Activated naive CD8-positive, alpha-beta T cell treated with anti-CD3 and anti-CD28 coated beads, Interleukin-2, amount 50 U/mL, for 24 hours (primary cell): Measurements from ENCODE around the gene LRRC4C.

Source experiments
- ATAC-seq: fragments of 150-1000 bp; cut with Tn5 transposase; one replicate; pipeline ENCODE4 v1.10.0; 2021
- DNase-seq: peaks from one replicate; pipeline ENCODE4 v3.0.0; 2021
- H3K27ac Mint-ChIP-seq: one replicate; pipeline ENCODE4 v1.8.0; 2021; ENCODE audit warnings: mild to moderate bottlenecking, mixed read lengths
- H3K27me3 Mint-ChIP-seq: one replicate; pipeline ENCODE4 v1.8.0; 2021; ENCODE audit warnings: mixed read lengths
- H3K36me3 Mint-ChIP-seq: one replicate; pipeline ENCODE4 v1.8.0; 2021; ENCODE audit warnings: low read depth, mixed read lengths
- H3K4me1 Mint-ChIP-seq: one replicate; pipeline ENCODE4 v1.8.0; 2021; ENCODE audit warnings: mixed read lengths
- H3K4me3 Mint-ChIP-seq: one replicate; pipeline ENCODE4 v1.8.0; 2021; ENCODE audit warnings: mild to moderate bottlenecking, moderate library complexity, mixed read lengths
- H3K9me3 Mint-ChIP-seq: one replicate; pipeline ENCODE4 v1.8.0; 2021; ENCODE audit warnings: mixed read lengths

Gene LRRC4C

DNA sequence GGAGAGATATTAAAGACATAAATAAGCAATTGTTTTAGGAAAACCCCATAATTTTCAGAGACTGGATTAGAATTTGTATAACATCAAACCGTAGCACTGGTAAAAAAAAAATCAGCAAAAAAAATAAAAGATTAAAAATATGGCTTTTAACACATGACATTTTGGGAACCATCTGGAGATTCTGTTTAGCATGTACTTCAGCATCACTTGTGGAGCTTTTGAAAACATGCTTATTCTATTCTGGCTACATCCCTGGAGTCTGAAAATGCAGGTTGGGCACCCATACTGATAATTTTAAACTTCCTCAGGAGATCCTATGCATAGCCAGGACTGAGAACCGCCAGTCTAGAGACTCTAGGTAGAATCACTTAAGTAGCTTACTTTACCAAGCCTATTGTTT is 1190.9 kb downstream of the LRRC4C start:
- no peak for ATAC-seq
- Mint-ChIP-seq H3K36me3 (no peaks in the 10 kb centered on the region), H3K4me1 (no peaks in the 10 kb centered on the region), H3K27me3 (no peaks in the 10 kb centered on the region), H3K27ac (no peak overlapping the region), H3K4me3 (no peak overlapping the region), H3K9me3 (peaks cover 4% of the 10 kb centered on the region)
- DNase-seq = no peak

DNA sequence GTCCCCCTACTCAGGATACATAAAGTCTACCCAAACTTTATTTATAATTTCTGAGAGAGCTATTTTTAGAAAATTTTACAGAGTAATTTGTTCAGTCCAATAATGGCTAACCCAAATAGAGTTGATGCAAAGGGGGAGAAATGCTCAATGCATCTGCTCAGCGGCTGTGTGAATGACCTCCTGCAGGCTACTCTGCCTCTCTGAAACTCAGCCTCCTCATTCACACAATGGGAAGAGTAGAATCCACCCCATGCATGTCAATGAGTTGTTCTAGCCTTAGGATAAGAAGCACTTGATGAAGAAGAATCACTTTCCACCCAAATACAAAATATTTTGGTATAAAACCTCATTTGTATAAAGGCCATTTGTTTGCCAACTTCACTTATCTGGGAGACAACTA is 1204.0 kb downstream of the LRRC4C start:
- no peaks in the 10 kb centered on the region for H3K4me1 Mint-ChIP-seq
- no peak for DNase-seq
- H3K36me3 Mint-ChIP-seq = no peaks in the 10 kb centered on the region
- H3K4me3 Mint-ChIP-seq = no peak overlapping the region
- no peak for ATAC-seq
- no peaks in the 10 kb centered on the region for H3K27me3 Mint-ChIP-seq
- H3K9me3 Mint-ChIP-seq = peaks cover 4% of the 10 kb centered on the region
- no peak overlapping the region for H3K27ac Mint-ChIP-seq

- Mint-ChIP-seq H3K9me3 (peaks cover 11% of the 10 kb centered on the region), H3K4me1 (no peaks in the 10 kb centered on the region), H3K27ac (no peak overlapping the region), H3K27me3 (no peaks in the 10 kb centered on the region), H3K36me3 (no peaks in the 10 kb centered on the region), H3K4me3 (no peak overlapping the region)
- no peak for ATAC-seq
- DNase-seq = no peak
These were observed 1206.3 kb downstream of the LRRC4C start for GRCh38 chr11:40253166-40253565.

DNA sequence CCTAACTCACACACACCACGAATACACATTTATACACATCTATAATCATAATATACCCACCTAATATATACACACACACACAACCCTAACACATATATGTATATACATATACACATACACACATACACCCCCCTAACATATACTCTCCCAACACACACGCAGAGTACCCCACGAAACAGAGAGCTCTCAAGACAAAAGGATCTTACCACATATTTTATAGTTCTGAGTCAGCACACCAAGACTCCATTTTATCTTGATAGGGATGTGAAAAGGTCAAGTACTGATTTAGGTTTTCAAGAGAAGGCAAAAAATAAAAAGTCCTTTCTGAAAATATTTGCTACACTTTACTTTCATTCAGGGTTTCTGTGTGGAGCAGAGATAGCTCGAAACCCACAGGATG is 1207.2 kb downstream of the LRRC4C start:
- ATAC-seq = no peak
- no peaks in the 10 kb centered on the region for H3K36me3 Mint-ChIP-seq
- H3K27me3 Mint-ChIP-seq = no peaks in the 10 kb centered on the region
- peaks cover 14% of the 10 kb centered on the region for H3K9me3 Mint-ChIP-seq
- H3K4me3 Mint-ChIP-seq = no peak overlapping the region
- DNase-seq = no peak
- H3K4me1 Mint-ChIP-seq = no peaks in the 10 kb centered on the region
- no peak overlapping the region for H3K27ac Mint-ChIP-seq

DNA sequence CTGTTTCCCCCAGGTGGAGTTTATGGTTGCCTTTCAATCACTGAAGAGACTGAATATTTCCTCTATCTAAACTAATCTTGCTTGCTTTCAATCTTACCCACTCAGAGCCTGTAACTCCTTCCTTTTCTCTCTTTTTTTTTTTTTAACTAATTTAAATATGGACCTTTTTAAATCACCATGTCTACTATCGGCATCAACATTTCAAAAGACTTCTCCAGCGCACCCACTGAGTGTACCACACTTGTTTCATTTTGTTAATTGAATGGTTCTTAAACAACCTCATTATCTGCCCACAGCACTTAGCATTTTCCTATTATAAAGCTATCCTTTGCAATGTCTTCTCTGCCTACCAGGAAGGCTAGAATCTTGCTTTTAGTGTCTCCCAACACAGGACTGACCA is 1212.5 kb downstream of the LRRC4C start:
- no peaks in the 10 kb centered on the region for H3K4me1 Mint-ChIP-seq
- H3K36me3 Mint-ChIP-seq = no peaks in the 10 kb centered on the region
- H3K4me3 Mint-ChIP-seq = no peak overlapping the region
- peaks cover 11% of the 10 kb centered on the region for H3K9me3 Mint-ChIP-seq
- no peak overlapping the region for H3K27ac Mint-ChIP-seq
- DNase-seq (no peak), ATAC-seq (no peak)
- H3K27me3 Mint-ChIP-seq = no peaks in the 10 kb centered on the region

DNA sequence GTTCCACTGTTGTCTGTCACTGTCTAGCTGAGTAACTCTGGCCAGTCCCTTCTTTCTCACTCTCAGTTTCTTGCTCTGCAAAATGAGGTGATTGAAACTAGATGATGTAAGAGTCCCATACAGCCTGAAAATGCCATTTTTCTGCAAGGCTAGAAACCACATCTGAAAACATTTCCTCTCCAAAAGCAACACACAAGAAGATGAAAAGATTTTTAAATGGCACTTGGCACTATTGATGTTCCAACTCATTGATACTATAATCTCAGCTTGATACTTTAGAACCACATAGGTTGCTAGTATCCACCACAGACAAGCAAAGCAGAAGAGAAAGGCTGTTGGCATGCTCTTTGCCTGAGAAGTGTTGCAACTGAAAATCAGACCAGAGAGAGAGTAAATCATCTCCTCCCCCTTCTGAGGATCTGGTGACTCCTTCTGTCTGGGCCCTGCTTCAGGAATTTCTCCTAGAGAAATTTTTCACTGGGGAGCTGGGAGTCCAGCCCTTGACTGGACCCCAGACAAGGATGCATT is 1217.9 kb downstream of the LRRC4C start:
- no peak overlapping the region for H3K4me3 Mint-ChIP-seq
- no peak overlapping the region for H3K27ac Mint-ChIP-seq
- peaks cover 6% of the 10 kb centered on the region for H3K9me3 Mint-ChIP-seq
- no peaks in the 10 kb centered on the region for H3K4me1 Mint-ChIP-seq
- no peaks in the 10 kb centered on the region for H3K36me3 Mint-ChIP-seq
- ATAC-seq = no peak
- H3K27me3 Mint-ChIP-seq = no peaks in the 10 kb centered on the region
- DNase-seq = no peak

DNA sequence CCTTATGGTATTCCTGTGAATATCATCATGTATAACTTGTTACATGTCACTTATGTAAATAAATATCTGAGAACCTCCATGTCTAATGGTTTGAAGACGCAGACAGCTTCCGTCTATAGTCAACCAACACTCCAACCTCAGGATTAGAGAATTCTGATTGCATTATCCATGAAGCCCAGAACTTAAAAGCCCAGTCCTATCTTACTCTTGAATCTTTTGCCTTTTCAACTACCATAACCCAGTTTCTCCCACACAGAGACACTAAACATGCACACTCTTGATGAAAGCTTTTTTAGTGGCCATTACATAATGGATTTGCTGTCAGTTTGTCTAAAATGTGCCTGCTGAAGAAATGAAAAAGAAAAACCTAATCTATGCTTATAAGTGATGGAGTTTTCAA is 1219.2 kb downstream of the LRRC4C start:
- ATAC-seq (no peak), DNase-seq (no peak)
- H3K27me3 Mint-ChIP-seq = no peaks in the 10 kb centered on the region
- peaks cover 6% of the 10 kb centered on the region for H3K9me3 Mint-ChIP-seq
- no peak overlapping the region for H3K4me3 Mint-ChIP-seq
- H3K27ac Mint-ChIP-seq = no peak overlapping the region
- H3K4me1 Mint-ChIP-seq = no peaks in the 10 kb centered on the region
- no peaks in the 10 kb centered on the region for H3K36me3 Mint-ChIP-seq

GRCh38 chr11:40236526-40236925 is 1222.9 kb downstream of the LRRC4C start:
- no peaks in the 10 kb centered on the region for H3K27me3 Mint-ChIP-seq
- no peaks in the 10 kb centered on the region for H3K36me3 Mint-ChIP-seq
- H3K27ac Mint-ChIP-seq = no peak overlapping the region

GRCh38 chr11:40235841-40236240 is 1223.6 kb downstream of the LRRC4C start:
- Mint-ChIP-seq H3K27ac (no peak overlapping the region), H3K4me1 (no peaks in the 10 kb centered on the region), H3K27me3 (no peaks in the 10 kb centered on the region), H3K36me3 (no peaks in the 10 kb centered on the region), H3K4me3 (no peak overlapping the region), H3K9me3 (peaks cover 6% of the 10 kb centered on the region)
- DNase-seq (no peak), ATAC-seq (no peak)

More at GRCh38 chr11:40236526-40236925, 1222.9 kb downstream of the LRRC4C start:
- Mint-ChIP-seq H3K4me3 (no peak overlapping the region), H3K4me1 (no peaks in the 10 kb centered on the region), H3K9me3 (peaks cover 6% of the 10 kb centered on the region)
- no peak for DNase-seq
- ATAC-seq = no peak

GRCh38 chr11:40230821-40231220 is 1228.6 kb downstream of the LRRC4C start:
- ATAC-seq (no peak), DNase-seq (no peak)
- no peaks in the 10 kb centered on the region for H3K36me3 Mint-ChIP-seq
- no peaks in the 10 kb centered on the region for H3K4me1 Mint-ChIP-seq
- H3K27me3 Mint-ChIP-seq = no peaks in the 10 kb centered on the region
- H3K9me3 Mint-ChIP-seq = peaks cover 5% of the 10 kb centered on the region
- no peak overlapping the region for H3K4me3 Mint-ChIP-seq
- H3K27ac Mint-ChIP-seq = no peak overlapping the region

- no peak for DNase-seq
- H3K9me3 Mint-ChIP-seq = peaks cover 5% of the 10 kb centered on the region
- no peaks in the 10 kb centered on the region for H3K4me1 Mint-ChIP-seq
- H3K4me3 Mint-ChIP-seq = no peak overlapping the region
- no peak for ATAC-seq
- no peaks in the 10 kb centered on the region for H3K27me3 Mint-ChIP-seq
- no peak overlapping the region for H3K27ac Mint-ChIP-seq
- no peaks in the 10 kb centered on the region for H3K36me3 Mint-ChIP-seq
These were observed 1230.8 kb downstream of the LRRC4C start for GRCh38 chr11:40228662-40229061.

GRCh38 chr11:40227730-40228129 is 1231.7 kb downstream of the LRRC4C start:
- H3K4me1 Mint-ChIP-seq = no peaks in the 10 kb centered on the region
- no peak for ATAC-seq
- peaks cover 5% of the 10 kb centered on the region for H3K9me3 Mint-ChIP-seq
- H3K27me3 Mint-ChIP-seq = no peaks in the 10 kb centered on the region
- H3K27ac Mint-ChIP-seq = no peak overlapping the region
- no peaks in the 10 kb centered on the region for H3K36me3 Mint-ChIP-seq
- H3K4me3 Mint-ChIP-seq = no peak overlapping the region
- no peak for DNase-seq

- Mint-ChIP-seq H3K4me3 (no peak overlapping the region), H3K4me1 (no peaks in the 10 kb centered on the region), H3K9me3 (peaks cover 5% of the 10 kb centered on the region), H3K36me3 (no peaks in the 10 kb centered on the region), H3K27ac (no peak overlapping the region), H3K27me3 (no peaks in the 10 kb centered on the region)
- DNase-seq = no peak
- no peak for ATAC-seq
These were observed 1232.8 kb downstream of the LRRC4C start for GRCh38 chr11:40226654-40227053.

GRCh38 chr11:40223596-40224330 is 1235.7 kb downstream of the LRRC4C start:
- Mint-ChIP-seq H3K4me1 (no peaks in the 10 kb centered on the region), H3K27ac (no peak overlapping the region), H3K27me3 (no peaks in the 10 kb centered on the region), H3K36me3 (no peaks in the 10 kb centered on the region), H3K4me3 (no peak overlapping the region), H3K9me3 (peaks cover 11% of the 10 kb centered on the region)
- DNase-seq = no peak
- no peak for ATAC-seq

- Mint-ChIP-seq H3K9me3 (peaks cover 15% of the 10 kb centered on the region), H3K27ac (no peak overlapping the region), H3K4me3 (no peak overlapping the region), H3K36me3 (no peaks in the 10 kb centered on the region), H3K27me3 (no peaks in the 10 kb centered on the region), H3K4me1 (no peaks in the 10 kb centered on the region)
- no peak for ATAC-seq
- DNase-seq = no peak
These were observed 1240.1 kb downstream of the LRRC4C start for GRCh38 chr11:40219401-40219800.

DNA sequence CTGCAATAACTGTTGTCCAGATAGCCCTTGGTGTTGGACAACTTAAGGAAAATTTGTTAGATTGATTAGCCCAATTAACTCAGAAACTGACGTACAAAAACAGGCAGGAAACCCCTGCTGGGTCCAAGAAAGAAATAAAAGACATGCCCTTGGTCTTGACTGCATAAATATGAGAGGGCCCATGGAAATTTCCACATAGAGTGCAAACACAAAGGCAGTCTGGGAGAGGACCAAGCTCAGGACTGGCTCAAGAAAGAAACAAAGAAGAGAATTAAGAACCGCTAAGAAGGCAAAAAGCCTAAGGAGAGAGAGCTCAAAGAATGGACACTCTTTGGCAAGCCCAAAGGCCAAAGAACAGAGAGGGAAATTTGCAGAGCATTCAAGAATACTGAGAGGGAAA is 1243.9 kb downstream of the LRRC4C start:
- peaks cover 15% of the 10 kb centered on the region for H3K9me3 Mint-ChIP-seq
- no peak for ATAC-seq

More for the DNA sequence above, 1243.9 kb downstream of the LRRC4C start:
- Mint-ChIP-seq H3K27me3 (no peaks in the 10 kb centered on the region), H3K4me1 (no peaks in the 10 kb centered on the region), H3K36me3 (no peaks in the 10 kb centered on the region), H3K4me3 (no peak overlapping the region), H3K27ac (no peak overlapping the region)
- DNase-seq = no peak
